HepG2 (cell line): ENCODE data around the gene DNAJC13. TPM values are rescaled to one million over a fixed set of nuclear protein-coding genes. Genes with fewer than 3 reads are reported as not detected.

ENCODE experiments used
- ATAC-seq: fragments of 200-7000 bp; cut with Tn5 transposase; 3 replicates; pipeline ENCODE4 v1.9.1; 2020; ENCODE audit warnings: mild to moderate bottlenecking, moderate library complexity
- BruUV-seq: library from RNA; stranded (reverse); fragments of 400-500 nt; replicated peaks from 2 replicates; lab custom pipeline; 2021; lab: Mats Ljungman, UMichigan
- CTCF ChIA-PET: fragments of 300-600 bp; formaldehyde crosslinking; extraction: SDS; loops from one replicate; lab custom pipeline; 2021; ENCODE audit warnings: low total read pairs, inconsistent platforms, low intra/inter-chr PET ratio; lab: Yijun Ruan, JAX
- POLR2A ChIA-PET: fragments of 350-600 bp; sonication (Branson Sonifier 250); formaldehyde crosslinking; loops from one replicate; lab custom pipeline; 2020; ENCODE audit warnings: antibody characterized with exemption, inconsistent platforms; lab: Yijun Ruan, JAX
- DNase-seq: peaks from one replicate; pipeline ENCODE4 v3.0.0-alpha.2; 2015; ENCODE audit warnings: low spot score
- FAIRE-seq: peaks from 3 replicates; lab custom pipeline; 2011; peaks lifted over from hg19 to GRCh38; lab: Jason Lieb, UNC
- H2AFZ ChIP-seq: one replicate; pipeline ENCODE4 v1.6.1; 2011; ENCODE audit warnings: low read length, inconsistent platforms
- H3K27ac ChIP-seq: fragments of 300-600 bp; 3 replicates; pipeline ENCODE4 v1.8.0; 2011; ENCODE audit warnings: mixed run types, mild to moderate bottlenecking, mixed read lengths, low read length, inconsistent platforms; ENCODE audit not compliant: insufficient read depth; ENCODE audit errors: extremely low read length
- H3K27me3 ChIP-seq, 2 experiments: fragments of 200-600 bp in 1 of 2; 2 replicates in 1 of 2; 3 replicates in 1 of 2; pipeline versions ENCODE4 v1.6.0 to v1.8.0; 2011; ENCODE audit warnings: low read length in 2 of 2, mild to moderate bottlenecking in 2 of 2, moderate library complexity in 2 of 2, inconsistent platforms in 1 of 2; ENCODE audit not compliant: insufficient read depth in 2 of 2, control insufficient read depth in 1 of 2
- H3K36me3 ChIP-seq, 2 experiments: fragments of 200-600 bp in 1 of 2; replicated peaks in 1 of 2; 2 replicates in 1 of 2; 3 replicates in 1 of 2; pipeline versions ENCODE4 v1.5.1 to v1.8.0; 2011; ENCODE audit warnings: low read length in 2 of 2, inconsistent platforms in 1 of 2; ENCODE audit not compliant: insufficient read depth in 2 of 2, control insufficient read depth in 1 of 2
- H3K4me1 ChIP-seq: 2 replicates; pipeline ENCODE4 v1.5.1; 2012; ENCODE audit warnings: low read length, inconsistent platforms; ENCODE audit not compliant: insufficient read depth
- H3K4me2 ChIP-seq: 2 replicates; pipeline ENCODE4 v1.6.0; 2011; ENCODE audit warnings: low read depth, low read length, inconsistent platforms
- H3K4me3 ChIP-seq, 3 experiments: fragments of 200-600 bp in 1 of 3; sonication (generic), shearing (Covaris generic) in 1 of 3; replicated peaks in 1 of 3; 2 replicates each; pipeline ENCODE4 v1.5.1; 2011 to 2016; ENCODE audit warnings: low read length in 3 of 3, inconsistent platforms in 2 of 3, low read depth in 2 of 3, mild to moderate bottlenecking in 2 of 3, control low read depth in 1 of 3, mixed read lengths in 1 of 3; ENCODE audit not compliant: insufficient read depth in 1 of 3
- H3K79me2 ChIP-seq: one replicate; pipeline ENCODE4 v1.6.1; 2011; ENCODE audit warnings: low read length, inconsistent platforms; ENCODE audit not compliant: insufficient read depth
- H3K9ac ChIP-seq: 2 replicates; pipeline ENCODE4 v1.6.0; 2011; ENCODE audit warnings: mild to moderate bottlenecking, low read depth, low read length, inconsistent platforms; ENCODE audit not compliant: insufficient read depth
- H3K9me3 ChIP-seq: 2 replicates; pipeline ENCODE4 v1.5.1; 2012; ENCODE audit warnings: mild to moderate bottlenecking, low read length
- H4K20me1 ChIP-seq: 2 replicates; pipeline ENCODE4 v1.6.0; 2011; ENCODE audit warnings: inconsistent platforms, mild to moderate bottlenecking, low read length, moderate library complexity; ENCODE audit not compliant: insufficient read depth
- ARHGAP35 ChIP-seq: sonication (generic); formaldehyde crosslinking; IDR thresholded peaks from 2 replicates; pipeline ENCODE4 v1.9.0; 2022; ENCODE audit warnings: mild to moderate bottlenecking, inconsistent platforms, moderate library complexity, missing genetic modification reagents, borderline replicate concordance
- EHMT2 ChIP-seq: fragments of 200-600 bp; sonication (generic); IDR thresholded peaks from 2 replicates; pipeline ENCODE4 v1.7.0; 2017; ENCODE audit warnings: antibody characterized with exemption, low read depth, low read length, borderline replicate concordance
- FOXO1 ChIP-seq: sonication (generic); formaldehyde crosslinking; IDR thresholded peaks from 2 replicates; pipeline ENCODE4 v1.4.0; 2020; ENCODE audit warnings: missing genetic modification reagents
- HES4 ChIP-seq: sonication (generic); formaldehyde crosslinking; IDR thresholded peaks from 2 replicates; pipeline ENCODE4 v1.9.0; 2021; ENCODE audit warnings: mild to moderate bottlenecking, missing genetic modification reagents, borderline replicate concordance
- HNRNPK ChIP-seq: fragments of 200-400 bp; formaldehyde crosslinking; IDR thresholded peaks from 2 replicates; pipeline ENCODE4 v1.6.1; 2018; ENCODE audit warnings: low read length, low read depth, moderate library complexity, mild to moderate bottlenecking; ENCODE audit not compliant: poor library complexity, severe bottlenecking
- HOXA7 ChIP-seq: sonication (generic); formaldehyde crosslinking; IDR thresholded peaks from 2 replicates; pipeline ENCODE4 v1.8.1; 2022; ENCODE audit warnings: mild to moderate bottlenecking, missing genetic modification reagents, moderate library complexity
- NRL ChIP-seq: sonication (generic); formaldehyde crosslinking; IDR thresholded peaks from 2 replicates; pipeline ENCODE4 v1.5.0; 2020; ENCODE audit warnings: missing genetic modification reagents, mild to moderate bottlenecking, moderate library complexity, borderline replicate concordance
- POLR2AphosphoS5 ChIP-seq: IDR thresholded peaks from 2 replicates; pipeline ENCODE4 v1.6.1; 2012; ENCODE audit warnings: low read depth, low read length
- SIN3B ChIP-seq: fragments of 150-350 bp; IDR thresholded peaks from 2 replicates; pipeline ENCODE4 v1.6.1; 2014; ENCODE audit warnings: low read length
- SP4 ChIP-seq: sonication (generic); formaldehyde crosslinking; IDR thresholded peaks from 2 replicates; pipeline ENCODE4 v1.8.1; 2023; ENCODE audit warnings: mild to moderate bottlenecking, missing genetic modification reagents
- ZBTB1 ChIP-seq: sonication (generic); formaldehyde crosslinking; IDR thresholded peaks from 2 replicates; pipeline ENCODE4 v1.4.0; 2020; ENCODE audit warnings: missing genetic modification reagents, borderline replicate concordance
- ZNF234 ChIP-seq: sonication (generic); formaldehyde crosslinking; conservative IDR thresholded peaks from 2 replicates; pipeline ENCODE4 v1.5.1; 2020; ENCODE audit warnings: mild to moderate bottlenecking, missing genetic modification reagents
- ZSCAN29 ChIP-seq: sonication (generic); formaldehyde crosslinking; conservative IDR thresholded peaks from 2 replicates; pipeline ENCODE4 v1.4.0; 2020; ENCODE audit warnings: mild to moderate bottlenecking, missing genetic modification reagents
- whole genome bisulfite sequencing: methylation state at CpG from one replicate; pipeline ENCODE4 v1.1.6; 2017; ENCODE audit warnings: low lambda C conversion rate; 5-methylcytosine and 5-hydroxymethylcytosine counted together
- in situ Hi-C: cut with HindIII; loops from 2 replicates; pipeline ENCODE4 v1.10.0; 2017; ENCODE audit warnings: low pct_unique_long_range_greater_than_20kb; ENCODE audit not compliant: extremely low pct_ligation_motif_present
- intact Hi-C: fragments of 100-400 bp; cut with micrococcal nuclease; formaldehyde crosslinking; loops from one replicate; pipeline ENCODE4 v1.10.0; 2022; ENCODE audit not compliant: unreplicated experiment
- polyA plus RNA-seq, 8 experiments: library from polyadenylated mRNA; depleted of rRNA in 3 of 8; stranded (reverse) in 7 of 8; unstranded in 1 of 8; fragments of >200 nt; fragmentation: Illumina TruSeq in 4 of 8; extraction: Trizol in 4 of 8; gene quantifications; 2 replicates each; pipeline versions ENCODE4 v1.2.1 to v1.2.3, GENCODE V29; 2011 to 2016; ENCODE audit warnings: low read depth in 4 of 8, missing spikeins in 1 of 8, mixed read lengths in 1 of 8; ENCODE audit not compliant: insufficient read depth in 1 of 8
- total RNA-seq, 5 experiments: library from RNA; depleted of rRNA; stranded (reverse); fragments of >200 nt; fragmentation: Illumina TruSeq; extraction: Trizol; gene quantifications; 2 replicates each; pipeline ENCODE4 v1.2.3, GENCODE V29; 2016; ENCODE audit warnings: low read depth in 1 of 5
- TF ChIP-seq, protein P1 (sequence below): sonication (generic); formaldehyde crosslinking; IDR thresholded peaks from 2 replicates; pipeline ENCODE4 v1.5.0; 2020; ENCODE audit warnings: mild to moderate bottlenecking, missing genetic modification reagents
- TF ChIP-seq, protein P2 (sequence below): IDR thresholded peaks from 2 replicates; pipeline ENCODE4 v1.6.1; 2016; ENCODE audit warnings: low read depth
- TF ChIP-seq, protein P3 (sequence below): sonication (generic); formaldehyde crosslinking; IDR thresholded peaks from 2 replicates; pipeline ENCODE4 v1.5.0; 2020; ENCODE audit warnings: mild to moderate bottlenecking, missing genetic modification reagents
- TF ChIP-seq, protein P4 (sequence below): sonication (generic); formaldehyde crosslinking; IDR thresholded peaks from 2 replicates; pipeline ENCODE4 v1.4.0; 2020; ENCODE audit warnings: missing genetic modification reagents

DNAJC13 gene
- total and polyA plus RNA-seq, 2 of the 13 experiments (the other 11 are each of a cell fraction or from before 2014, with no cell fraction given) = 9.1 to 26.2 TPM

DNA sequence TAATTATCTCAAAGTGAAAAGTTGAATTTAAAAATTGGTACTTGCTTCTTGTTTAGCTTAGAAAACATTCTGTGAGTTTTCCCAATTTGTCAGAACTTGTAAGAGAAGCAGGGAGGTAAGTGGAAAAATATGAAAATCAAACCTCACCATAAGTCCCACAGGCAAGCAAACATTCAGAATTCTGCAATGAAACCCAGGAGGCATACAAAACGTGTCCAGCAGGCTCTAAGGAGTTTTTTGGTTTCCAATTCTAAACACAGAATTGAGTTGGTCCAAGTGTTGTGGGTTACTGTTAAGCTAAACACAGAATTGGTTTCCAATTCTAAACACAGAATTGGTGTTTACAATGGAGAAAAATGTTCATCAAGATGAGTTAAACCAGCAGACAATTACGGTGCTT lies 152.7 kb downstream of the DNAJC13 start:
- no peak overlapping the region for H3K4me2 ChIP-seq
- H2AFZ ChIP-seq = no peak overlapping the region
- ChIA-PET POLR2A (no interaction called here), CTCF (no interaction called here)
- H3K27me3 ChIP-seq = no peaks in the 10 kb centered on the region
- H4K20me1 ChIP-seq = no peaks in the 10 kb centered on the region
- ATAC-seq = no peak
- DNase-seq = no peak
- WGBS = 90% methylated on average over 2 of the region's 2 CpGs
- H3K27ac ChIP-seq = no peak overlapping the region
- TF ChIP-seq, protein P1, sequence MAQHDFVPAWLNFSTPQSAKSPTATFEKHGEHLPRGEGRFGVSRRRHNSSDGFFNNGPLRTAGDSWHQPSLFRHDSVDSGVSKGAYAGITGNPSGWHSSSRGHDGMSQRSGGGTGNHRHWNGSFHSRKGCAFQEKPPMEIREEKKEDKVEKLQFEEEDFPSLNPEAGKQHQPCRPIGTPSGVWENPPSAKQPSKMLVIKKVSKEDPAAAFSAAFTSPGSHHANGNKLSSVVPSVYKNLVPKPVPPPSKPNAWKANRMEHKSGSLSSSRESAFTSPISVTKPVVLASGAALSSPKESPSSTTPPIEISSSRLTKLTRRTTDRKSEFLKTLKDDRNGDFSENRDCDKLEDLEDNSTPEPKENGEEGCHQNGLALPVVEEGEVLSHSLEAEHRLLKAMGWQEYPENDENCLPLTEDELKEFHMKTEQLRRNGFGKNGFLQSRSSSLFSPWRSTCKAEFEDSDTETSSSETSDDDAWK (CRISPR knock-in tag) = no peak
- TF ChIP-seq EHMT2 = no peak
- TF ChIP-seq, protein P2, sequence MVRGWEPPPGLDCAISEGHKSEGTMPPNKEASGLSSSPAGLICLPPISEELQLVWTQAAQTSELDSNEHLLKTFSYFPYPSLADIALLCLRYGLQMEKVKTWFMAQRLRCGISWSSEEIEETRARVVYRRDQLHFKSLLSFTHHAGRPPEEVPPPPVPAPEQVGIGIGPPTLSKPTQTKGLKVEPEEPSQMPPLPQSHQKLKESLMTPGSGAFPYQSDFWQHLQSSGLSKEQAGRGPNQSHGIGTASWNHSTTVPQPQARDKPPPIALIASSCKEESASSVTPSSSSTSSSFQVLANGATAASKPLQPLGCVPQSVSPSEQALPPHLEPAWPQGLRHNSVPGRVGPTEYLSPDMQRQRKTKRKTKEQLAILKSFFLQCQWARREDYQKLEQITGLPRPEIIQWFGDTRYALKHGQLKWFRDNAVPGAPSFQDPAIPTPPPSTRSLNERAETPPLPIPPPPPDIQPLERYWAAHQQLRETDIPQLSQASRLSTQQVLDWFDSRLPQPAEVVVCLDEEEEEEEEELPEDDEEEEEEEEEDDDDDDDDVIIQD (CRISPR knock-in tag) = no peak
- TF ChIP-seq, protein P3, sequence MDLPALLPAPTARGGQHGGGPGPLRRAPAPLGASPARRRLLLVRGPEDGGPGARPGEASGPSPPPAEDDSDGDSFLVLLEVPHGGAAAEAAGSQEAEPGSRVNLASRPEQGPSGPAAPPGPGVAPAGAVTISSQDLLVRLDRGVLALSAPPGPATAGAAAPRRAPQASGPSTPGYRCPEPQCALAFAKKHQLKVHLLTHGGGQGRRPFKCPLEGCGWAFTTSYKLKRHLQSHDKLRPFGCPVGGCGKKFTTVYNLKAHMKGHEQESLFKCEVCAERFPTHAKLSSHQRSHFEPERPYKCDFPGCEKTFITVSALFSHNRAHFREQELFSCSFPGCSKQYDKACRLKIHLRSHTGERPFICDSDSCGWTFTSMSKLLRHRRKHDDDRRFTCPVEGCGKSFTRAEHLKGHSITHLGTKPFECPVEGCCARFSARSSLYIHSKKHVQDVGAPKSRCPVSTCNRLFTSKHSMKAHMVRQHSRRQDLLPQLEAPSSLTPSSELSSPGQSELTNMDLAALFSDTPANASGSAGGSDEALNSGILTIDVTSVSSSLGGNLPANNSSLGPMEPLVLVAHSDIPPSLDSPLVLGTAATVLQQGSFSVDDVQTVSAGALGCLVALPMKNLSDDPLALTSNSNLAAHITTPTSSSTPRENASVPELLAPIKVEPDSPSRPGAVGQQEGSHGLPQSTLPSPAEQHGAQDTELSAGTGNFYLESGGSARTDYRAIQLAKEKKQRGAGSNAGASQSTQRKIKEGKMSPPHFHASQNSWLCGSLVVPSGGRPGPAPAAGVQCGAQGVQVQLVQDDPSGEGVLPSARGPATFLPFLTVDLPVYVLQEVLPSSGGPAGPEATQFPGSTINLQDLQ (CRISPR knock-in tag) = no peak
- no peak for TF ChIP-seq ZBTB1 (CRISPR knock-in tag)
- no peak for TF ChIP-seq HOXA7 (CRISPR knock-in tag)
- no peak for TF ChIP-seq HES4 (CRISPR knock-in tag)
- TF ChIP-seq ZSCAN29 (CRISPR knock-in tag) = no peak
- TF ChIP-seq FOXO1 (CRISPR knock-in tag) = no peak
- TF ChIP-seq SIN3B = no peak
- TF ChIP-seq, protein P4, sequence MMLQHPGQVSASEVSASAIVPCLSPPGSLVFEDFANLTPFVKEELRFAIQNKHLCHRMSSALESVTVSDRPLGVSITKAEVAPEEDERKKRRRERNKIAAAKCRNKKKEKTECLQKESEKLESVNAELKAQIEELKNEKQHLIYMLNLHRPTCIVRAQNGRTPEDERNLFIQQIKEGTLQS = no peak
- TF ChIP-seq NRL = no peak
- no peak for TF ChIP-seq SP4 (CRISPR knock-in tag)
- TF ChIP-seq ARHGAP35 (CRISPR knock-in tag) = no peak
- no peak for TF ChIP-seq POLR2AphosphoS5
- no peak for TF ChIP-seq HNRNPK
- no peak for TF ChIP-seq ZNF234 (CRISPR knock-in tag)
- H3K9ac ChIP-seq = no peak overlapping the region
- no peak overlapping the region for H3K4me3 ChIP-seq
- in situ Hi-C loops = no loop called here
- no TSS peak for BruUV-seq
- H3K4me1 ChIP-seq = no peaks in the 10 kb centered on the region
- H3K36me3 ChIP-seq = peaks cover 2 to 14% of the 10 kb centered on the region in 2 experiments; a peak in 2 of 5 replicates
- H3K9me3 ChIP-seq = no peaks in the 10 kb centered on the region
- intact Hi-C loops = no loop called here
- H3K79me2 ChIP-seq = no peaks in the 10 kb centered on the region
- FAIRE-seq = no peak
